Sigmoid colon (tissue), 7 donors: ENCODE data around the gene APEX1. TPM values are rescaled to one million over a fixed set of nuclear protein-coding genes. Genes with fewer than 3 reads are reported as not detected.

Experiments
- DNase-seq: peaks from one replicate; pipeline ENCODE4 v3.0.0-alpha.2; 2019
- H3K27ac ChIP-seq, 4 donors: fragments of 200-600 bp; sonication (generic); one replicate each; pipeline ENCODE4 v1.5.1; 2016 to 2019; ENCODE audit warnings: mild to moderate bottlenecking in 1 of 4
- H3K27me3 ChIP-seq, 3 donors: fragments of 200-600 bp; sonication (generic); one replicate each; pipeline ENCODE4 v1.5.1; 2019; ENCODE audit warnings: mild to moderate bottlenecking in 1 of 3
- H3K36me3 ChIP-seq, 4 donors: fragments of 200-600 bp; sonication (generic); one replicate each; pipeline ENCODE4 v1.5.1; 2016 to 2019
- H3K4me1 ChIP-seq, 4 donors: fragments of 200-600 bp; sonication (generic); one replicate each; pipeline ENCODE4 v1.5.1; 2017 to 2019
- H3K4me3 ChIP-seq, 4 donors: fragments of 200-600 bp; sonication (generic); one replicate each; pipeline ENCODE4 v1.5.1; 2017 to 2019; ENCODE audit warnings: mild to moderate bottlenecking in 2 of 4, moderate library complexity in 1 of 4
- H3K9me3 ChIP-seq, 4 donors: fragments of 200-600 bp in 3 of 4; sonication (generic) in 3 of 4; one replicate each; pipeline versions ENCODE4 v1.5.1 to v1.6.1; 2013 to 2019
- EP300 ChIP-seq, 4 donors: sonication (generic); formaldehyde crosslinking; IDR thresholded peaks; one replicate each; pipeline ENCODE4 v1.6.1; 2017; ENCODE audit warnings: antibody characterized with exemption in 4 of 4
- POLR2A ChIP-seq, 2 donors: fragments of 450-650 bp; IDR thresholded peaks; one replicate each; pipeline ENCODE4 v1.6.1; 2016; ENCODE audit warnings: antibody characterized with exemption in 2 of 2, mild to moderate bottlenecking in 2 of 2, moderate library complexity in 2 of 2
- POLR2AphosphoS5 ChIP-seq, 4 donors: sonication (generic); formaldehyde crosslinking; IDR thresholded peaks; one replicate each; pipeline ENCODE4 v1.6.1; 2017; ENCODE audit warnings: antibody characterized with exemption in 4 of 4
- WGBS, 2 donors: extraction: QIAGEN DNeasy Blood & Tissue Kit; methylation state at CpG; one replicate each; pipeline ENCODE4 v1.1.7; 2013; 5-methylcytosine and 5-hydroxymethylcytosine counted together
- intact Hi-C: fragments of 100-400 bp; cut with DNase I; formaldehyde crosslinking; loops from one replicate; pipeline ENCODE4 v1.15.1; 2023
- polyA plus RNA-seq, 3 donors: library from polyadenylated mRNA; stranded (reverse); fragments of 200-250 nt; gene quantifications; one replicate each; pipeline ENCODE4 v1.2.3, GENCODE V29; 2013
- total RNA-seq, 4 donors: library from RNA; depleted of rRNA; stranded (reverse); fragments of >200 nt; gene quantifications; one replicate each; pipeline ENCODE4 v1.1.0, GENCODE V29; 2016
- TF ChIP-seq, protein P1 (sequence below), 4 experiments: fragments of 450-650 bp in 3 of 4; fragments of 200-600 bp in 1 of 4; IDR thresholded peaks; one replicate each; pipeline ENCODE4 v1.5.1; 2016 to 2019; ENCODE audit warnings: antibody characterized with exemption in 4 of 4, mild to moderate bottlenecking in 3 of 4, moderate library complexity in 2 of 4
- donor health status: healthy with polysubstance abuse.
- donor health status: Bipolar disorder and iron deficiency.
- donor health status: healthy.

The APEX1 gene
- total and polyA plus RNA-seq, 7 donors, result 84.4 to 181 (median 146) TPM

DNA sequence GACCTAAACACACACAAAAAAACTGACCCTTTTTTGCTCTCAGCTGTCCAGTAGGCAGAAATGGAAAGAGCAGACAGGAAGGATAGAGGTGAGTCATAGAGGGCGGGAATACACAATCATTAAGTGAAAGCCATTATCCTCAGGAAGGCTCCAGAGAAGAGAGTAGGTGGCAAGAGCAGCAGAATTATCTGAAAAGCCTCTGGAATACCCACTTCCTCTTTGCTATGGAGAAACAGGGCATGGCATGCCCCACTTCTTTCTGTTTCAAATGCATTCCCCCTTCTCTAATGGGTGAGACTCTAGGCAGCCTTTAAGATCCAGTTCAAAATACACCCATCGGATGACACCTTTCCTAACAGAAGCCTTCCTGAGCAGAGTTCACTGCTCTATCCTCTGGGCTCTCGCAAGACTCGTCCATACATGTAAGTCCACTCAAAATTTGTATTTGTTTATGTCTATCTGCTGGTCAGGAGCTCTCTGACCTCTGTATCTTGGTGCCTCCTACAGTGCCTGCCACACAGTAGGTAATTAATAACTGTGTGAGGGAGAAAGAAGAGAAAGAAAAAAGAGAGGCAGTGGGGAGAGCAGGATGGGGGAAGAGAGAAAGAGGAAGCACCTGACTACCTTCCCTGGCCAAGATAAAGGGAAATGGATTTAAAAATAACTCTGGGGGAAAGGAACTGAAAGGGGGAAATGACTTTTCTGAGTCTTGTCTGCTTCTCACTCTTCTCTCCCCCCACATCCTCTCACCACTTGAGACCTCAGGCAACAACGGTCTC lies 27.6 kb upstream of the APEX1 start:
- Histone ChIP-seq H3K4me3 (no peak overlapping the region), H3K27me3 (no peaks in the 10 kb centered on the region), H3K36me3 (no peaks in the 10 kb centered on the region), H3K9me3 (no peaks in the 10 kb centered on the region), H3K4me1 (no peaks in the 10 kb centered on the region), H3K27ac (peak overlapping the region in 1 of 4 donors; percentile 4)
- no peak for DNase-seq
- intact Hi-C loops, result no loop called here
- 40 to 59% methylated on average over 5 of the region's 5 CpGs for WGBS, 2 donors
- no peak for TF ChIP-seq POLR2A (IDR thresholded peaks at IDR 0.05)
- no peak for TF ChIP-seq EP300 (IDR thresholded peaks at IDR 0.05)
- no peak for TF ChIP-seq POLR2AphosphoS5 (IDR thresholded peaks at IDR 0.05)
- TF ChIP-seq, protein P1, sequence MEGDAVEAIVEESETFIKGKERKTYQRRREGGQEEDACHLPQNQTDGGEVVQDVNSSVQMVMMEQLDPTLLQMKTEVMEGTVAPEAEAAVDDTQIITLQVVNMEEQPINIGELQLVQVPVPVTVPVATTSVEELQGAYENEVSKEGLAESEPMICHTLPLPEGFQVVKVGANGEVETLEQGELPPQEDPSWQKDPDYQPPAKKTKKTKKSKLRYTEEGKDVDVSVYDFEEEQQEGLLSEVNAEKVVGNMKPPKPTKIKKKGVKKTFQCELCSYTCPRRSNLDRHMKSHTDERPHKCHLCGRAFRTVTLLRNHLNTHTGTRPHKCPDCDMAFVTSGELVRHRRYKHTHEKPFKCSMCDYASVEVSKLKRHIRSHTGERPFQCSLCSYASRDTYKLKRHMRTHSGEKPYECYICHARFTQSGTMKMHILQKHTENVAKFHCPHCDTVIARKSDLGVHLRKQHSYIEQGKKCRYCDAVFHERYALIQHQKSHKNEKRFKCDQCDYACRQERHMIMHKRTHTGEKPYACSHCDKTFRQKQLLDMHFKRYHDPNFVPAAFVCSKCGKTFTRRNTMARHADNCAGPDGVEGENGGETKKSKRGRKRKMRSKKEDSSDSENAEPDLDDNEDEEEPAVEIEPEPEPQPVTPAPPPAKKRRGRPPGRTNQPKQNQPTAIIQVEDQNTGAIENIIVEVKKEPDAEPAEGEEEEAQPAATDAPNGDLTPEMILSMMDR (IDR thresholded peaks at IDR 0.05), result no peak

DNA sequence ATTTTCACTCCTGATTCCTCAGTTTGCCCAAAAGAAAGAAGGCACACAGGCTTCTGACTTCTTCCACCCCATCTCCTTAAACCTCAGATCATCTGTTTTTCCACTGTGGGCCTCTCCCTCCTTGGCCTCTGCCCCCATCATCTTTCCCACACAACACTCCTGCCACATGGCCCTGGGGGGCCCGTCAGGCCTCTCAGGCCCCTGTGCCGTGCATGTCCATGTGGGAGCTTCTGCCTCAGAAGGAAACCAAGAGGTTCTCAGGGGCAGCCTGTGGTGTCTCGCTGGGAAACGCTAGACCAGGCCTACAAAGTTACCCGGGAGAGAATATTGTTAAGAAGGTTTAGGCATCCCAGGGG lies 27.0 kb upstream of the APEX1 start:
- TF ChIP-seq EP300 (IDR thresholded peaks at IDR 0.05) (no peak), POLR2A (IDR thresholded peaks at IDR 0.05) (no peak), POLR2AphosphoS5 (IDR thresholded peaks at IDR 0.05) (no peak)
- TF ChIP-seq, protein P1 (IDR thresholded peaks at IDR 0.05), result no peak
- 55 to 85% methylated on average over 5 of the region's 5 CpGs for WGBS, 2 donors
- Histone ChIP-seq H3K4me3 (no peak overlapping the region), H3K36me3 (no peaks in the 10 kb centered on the region), H3K4me1 (no peaks in the 10 kb centered on the region), H3K9me3 (no peaks in the 10 kb centered on the region), H3K27ac (no peak overlapping the region), H3K27me3 (no peaks in the 10 kb centered on the region)
- DNase-seq, result no peak
- intact Hi-C loops, result no loop called here

DNA sequence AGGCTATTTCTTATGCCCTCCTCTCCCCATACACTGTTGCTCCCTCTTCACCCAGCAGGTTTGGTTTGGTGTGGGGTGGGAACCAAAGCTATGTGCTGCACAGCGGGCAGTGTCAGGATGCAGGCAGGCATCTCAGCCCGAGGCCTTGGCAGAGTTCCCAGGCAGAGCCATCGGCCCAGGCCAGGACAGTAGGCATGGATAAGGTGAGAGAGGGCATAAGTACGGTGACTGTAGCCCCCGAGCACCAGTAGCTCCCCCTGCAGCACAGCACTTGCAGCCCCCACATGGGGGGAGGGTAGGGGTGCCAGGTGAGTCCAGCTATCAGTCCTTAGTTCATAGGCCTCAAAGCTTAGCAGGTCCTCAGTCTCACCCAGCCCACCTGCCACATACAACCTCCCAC lies 26.2 kb upstream of the APEX1 start:
- Histone ChIP-seq H3K9me3 (no peaks in the 10 kb centered on the region), H3K27me3 (no peaks in the 10 kb centered on the region), H3K4me3 (no peak overlapping the region), H3K27ac (no peak overlapping the region), H3K4me1 (no peaks in the 10 kb centered on the region), H3K36me3 (no peaks in the 10 kb centered on the region)
- TF ChIP-seq POLR2A (IDR thresholded peaks at IDR 0.05) (no peak), POLR2AphosphoS5 (IDR thresholded peaks at IDR 0.05) (no peak), EP300 (IDR thresholded peaks at IDR 0.05) (no peak)
- TF ChIP-seq, protein P1 (IDR thresholded peaks at IDR 0.05), result no peak
- intact Hi-C loops, result no loop called here
- DNase-seq, result no peak
- WGBS, 2 donors, result 46 to 47% methylated on average over 5 of the region's 5 CpGs

DNA sequence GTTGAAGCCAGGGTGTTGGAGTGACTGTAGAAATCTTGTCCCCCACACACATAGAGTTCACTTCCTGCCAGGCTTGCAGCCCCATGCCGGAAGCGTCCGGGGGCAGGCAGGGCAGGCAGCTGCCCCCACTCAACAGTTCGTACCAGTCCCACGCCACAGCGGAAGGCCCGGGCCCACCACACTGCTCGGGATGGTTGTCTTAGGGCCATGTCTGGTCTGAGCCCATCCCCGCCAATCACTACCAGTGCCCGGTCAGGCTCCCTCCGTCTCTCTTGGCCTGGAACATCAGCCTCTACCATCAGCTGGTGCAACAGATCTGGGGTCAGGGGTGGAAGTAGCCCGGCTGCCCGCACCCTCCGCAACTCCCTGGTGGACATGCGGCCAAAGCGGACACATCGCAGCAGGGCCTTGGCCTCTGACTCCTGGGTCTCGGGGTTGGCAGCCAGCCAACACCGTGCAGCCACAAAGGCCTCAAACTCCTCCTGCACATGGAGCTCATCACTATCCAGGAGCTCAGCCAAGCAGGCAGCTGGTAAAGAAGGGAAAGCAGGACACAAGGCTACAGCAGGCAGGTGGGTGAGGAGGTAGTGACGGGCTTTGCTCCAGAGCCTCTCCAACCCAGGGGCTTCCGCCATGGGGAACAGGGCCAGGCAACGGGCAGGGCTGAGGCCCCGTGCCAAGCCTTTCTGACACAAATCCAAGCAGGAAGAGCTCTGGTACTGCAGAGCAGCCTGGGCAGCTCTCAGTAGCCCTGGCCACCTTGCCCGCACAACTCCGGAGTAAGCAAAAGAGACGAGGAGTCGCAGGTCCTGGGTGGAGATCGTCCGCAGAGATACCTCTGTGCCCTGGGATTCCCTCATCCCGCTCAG lies 25.0 kb upstream of the APEX1 start:
- Histone ChIP-seq H3K4me3 (no peak overlapping the region), H3K4me1 (peaks cover 0 to 4% (median 3%) of the 10 kb centered on the region in 4 donors), H3K9me3 (no peaks in the 10 kb centered on the region), H3K36me3 (no peaks in the 10 kb centered on the region), H3K27ac (no peak overlapping the region), H3K27me3 (peaks cover 0 to under 1% (median 0%) of the 10 kb centered on the region in 3 donors)
- no peak for DNase-seq
- intact Hi-C loops, result no loop called here
- TF ChIP-seq EP300 (IDR thresholded peaks at IDR 0.05) (no peak), POLR2A (IDR thresholded peaks at IDR 0.05) (no peak), POLR2AphosphoS5 (IDR thresholded peaks at IDR 0.05) (no peak)
- TF ChIP-seq, protein P1 (IDR thresholded peaks at IDR 0.05), result no peak
- WGBS, 2 donors, result 57 to 79% methylated on average over 30 of the region's 30 CpGs
